GM18508 (cell line): ENCODE data around the gene LCN15.

Experiments
- ATAC-seq: cut with Tn5 transposase; IDR thresholded peaks from one replicate; pipeline ENCODE4 v1.9.1; 2021; ENCODE audit warnings: moderate number of reproducible peaks; ENCODE audit not compliant: insufficient read depth, unreplicated experiment

LCN15 gene

GRCh38 chr9:136743639-136744211 lies 20.6 kb downstream of the LCN15 start:
- ATAC-seq = no peak

- ATAC-seq = no peak
Observed at GRCh38 chr9:136742591-136743391, 21.5 kb downstream of the LCN15 start, which contains the start of gene LCN10. Gene LCN10 (minus strand): TSS chr9:136742940. CDS start chr9:136742903, 37 bp downstream.

DNA sequence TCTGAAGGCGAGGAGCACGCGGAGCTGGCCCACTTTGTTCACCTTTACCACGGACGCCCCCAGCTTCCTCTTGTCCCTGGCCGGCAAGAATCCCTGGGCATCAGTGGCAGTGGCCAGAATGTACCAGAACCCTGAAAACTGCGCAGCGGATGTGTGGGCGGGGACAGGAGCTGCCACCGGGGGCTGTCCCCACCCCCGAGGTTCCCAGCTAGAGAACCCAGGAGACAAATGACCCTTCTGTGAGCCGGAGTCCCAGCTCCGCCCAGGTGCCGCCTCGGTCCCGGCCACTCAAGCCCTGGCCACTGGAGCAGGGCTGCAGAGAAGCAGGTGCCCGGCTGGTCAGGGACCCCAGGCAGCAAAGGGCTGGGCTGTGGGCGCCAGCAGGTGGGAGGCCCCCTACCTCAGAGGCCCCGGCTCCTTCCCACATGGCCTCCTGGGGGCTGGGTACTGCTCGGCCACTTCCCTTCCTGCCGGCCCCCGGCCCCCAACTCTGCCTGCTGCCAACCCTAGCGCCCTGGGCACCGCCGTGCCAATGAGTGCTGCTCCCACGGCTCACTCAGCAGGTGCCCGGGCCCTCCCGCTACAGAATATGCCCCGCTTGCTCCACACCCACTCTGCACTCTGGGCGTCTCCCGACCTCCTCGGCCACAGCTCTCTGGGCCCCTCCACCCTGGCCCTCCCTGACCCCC lies 22.3 kb downstream of the LCN15 start:
- ATAC-seq = no peak

- no peak for ATAC-seq
Observed at GRCh38 chr9:136740971-136741882, 23.1 kb downstream of the LCN15 start.

- no peak for ATAC-seq
Observed at GRCh38 chr9:136740491-136740890, 23.8 kb downstream of the LCN15 start.

DNA sequence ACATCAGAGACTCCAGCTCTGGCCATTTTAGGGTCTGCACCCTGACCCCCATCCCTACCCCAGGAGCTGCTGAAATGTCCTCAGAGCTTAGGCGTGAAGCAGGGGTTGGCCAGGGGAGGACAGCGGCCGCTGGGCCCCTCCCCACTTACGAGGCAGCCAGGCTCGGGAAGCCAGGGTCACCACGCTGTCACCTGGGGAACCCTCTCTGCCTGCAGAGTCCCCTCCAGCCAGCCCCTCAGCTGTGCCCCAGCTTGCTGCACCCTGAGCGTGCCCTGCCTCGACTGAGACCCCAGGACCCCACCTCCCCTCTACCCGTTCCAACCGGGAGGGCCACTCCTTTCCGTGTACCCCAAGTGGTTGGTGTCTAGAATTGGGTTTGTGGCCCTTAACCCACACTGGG lies 24.2 kb downstream of the LCN15 start:
- no peak for ATAC-seq

GRCh38 chr9:136739509-136739908 lies 24.8 kb downstream of the LCN15 start:
- no peak for ATAC-seq

DNA sequence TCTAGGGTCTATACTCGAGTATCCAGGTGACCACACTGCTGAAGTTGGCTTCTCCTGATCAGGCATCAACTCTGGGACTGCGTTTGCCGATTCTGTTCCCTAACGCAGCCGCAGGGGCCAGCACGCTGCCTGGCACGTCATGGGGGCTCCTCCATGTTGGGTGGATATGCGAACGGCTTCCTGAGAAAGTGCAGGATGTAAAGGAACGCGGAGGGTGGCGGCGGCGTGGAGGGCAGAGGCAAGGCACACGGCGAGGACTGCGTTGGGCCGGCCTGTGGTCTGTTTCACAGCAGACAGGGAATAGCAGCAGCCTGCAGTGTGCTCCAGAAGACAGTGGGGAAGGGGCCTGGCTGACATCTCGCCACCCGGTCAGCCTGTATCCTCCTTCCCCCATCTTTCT lies 25.4 kb downstream of the LCN15 start:
- ATAC-seq = no peak

DNA sequence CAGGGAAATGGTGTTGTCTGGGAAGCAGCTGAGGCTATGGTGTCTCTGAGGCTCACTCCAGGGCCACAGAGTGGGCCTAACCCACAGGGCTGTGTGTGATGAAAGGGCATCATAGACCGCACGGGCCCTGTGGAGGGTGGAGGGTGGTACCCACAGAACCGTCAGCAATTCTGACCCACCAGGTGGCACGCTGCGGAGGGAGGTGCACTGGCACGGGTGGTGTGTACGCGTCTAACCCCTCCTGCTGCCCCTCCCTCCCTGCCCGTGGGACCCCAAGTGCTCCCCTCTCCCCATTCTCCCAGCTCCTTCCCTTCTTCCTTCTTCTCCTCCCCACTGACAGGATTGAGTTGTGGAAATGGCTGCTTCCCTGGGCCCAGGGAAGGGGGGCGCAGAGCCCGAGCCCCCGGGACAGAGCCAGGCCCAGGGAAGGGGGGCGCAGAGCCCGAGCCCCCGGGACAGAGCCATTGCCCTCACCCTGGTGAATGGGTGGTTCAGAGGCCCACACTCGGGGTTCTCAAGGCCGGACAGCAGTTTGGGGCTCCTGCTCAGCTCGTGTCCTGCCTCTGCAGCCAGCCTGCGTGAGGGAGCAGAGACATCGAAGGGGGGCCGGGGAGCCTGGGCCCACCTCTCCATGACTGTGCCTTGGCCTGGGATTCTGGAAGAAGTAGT lies 28.4 kb downstream of the LCN15 start:
- no peak for ATAC-seq

GRCh38 chr9:136734837-136735496 lies 29.4 kb downstream of the LCN15 start:
- ATAC-seq = no peak

DNA sequence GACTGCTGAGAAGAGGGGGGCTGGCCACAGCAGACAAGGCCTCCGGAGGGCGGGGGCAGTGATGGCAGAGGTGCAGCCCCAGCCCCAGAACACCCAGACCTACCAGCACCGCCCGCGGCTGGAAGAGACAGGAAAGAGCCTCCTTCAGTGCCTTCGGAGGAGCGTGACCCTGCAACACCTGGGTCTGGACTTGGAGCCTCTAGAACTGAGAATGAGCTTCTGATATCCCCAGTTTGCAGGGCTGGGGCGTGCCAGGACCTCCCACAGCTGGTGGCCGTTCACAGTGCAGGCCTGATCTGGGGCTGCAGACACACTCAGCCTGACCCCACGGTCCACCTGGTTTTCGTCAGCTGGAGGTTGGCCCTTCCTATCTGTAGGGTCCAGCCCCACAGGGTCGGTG lies 30.7 kb downstream of the LCN15 start:
- ATAC-seq = no peak

DNA sequence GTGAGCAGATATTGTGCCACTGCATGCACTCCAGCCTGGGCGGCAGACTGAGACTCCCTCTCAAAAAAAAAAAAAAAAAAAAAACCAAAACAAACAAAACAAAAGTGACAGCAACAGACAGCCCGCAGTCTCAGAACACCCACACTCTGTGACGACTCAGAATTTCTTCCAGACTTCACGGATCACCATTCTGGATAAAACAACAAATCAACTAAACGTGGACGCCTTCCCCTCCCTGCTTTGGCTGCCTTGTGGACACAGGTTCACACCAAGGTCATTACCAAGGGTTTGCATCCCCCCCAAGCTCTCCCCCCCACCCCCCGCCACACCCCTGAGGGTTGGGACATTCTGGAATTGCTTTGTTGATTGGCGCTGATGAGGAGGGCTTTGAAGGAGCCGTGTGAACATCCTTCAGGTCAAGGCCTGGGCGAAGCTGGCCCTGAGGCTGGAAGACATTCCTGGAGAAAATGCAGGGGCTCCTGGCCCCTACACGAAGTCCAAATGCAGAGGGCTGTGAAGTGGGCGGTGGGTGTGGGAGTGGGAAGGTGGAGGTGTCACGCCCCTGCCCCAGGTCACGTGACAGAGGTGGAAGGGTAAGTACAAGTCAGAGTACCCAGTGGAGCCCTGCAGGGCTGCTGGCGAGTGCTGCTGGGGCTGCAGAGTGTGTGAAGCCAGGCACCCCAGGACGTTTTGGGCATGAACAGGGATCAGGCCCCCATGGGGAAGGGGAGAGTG lies 31.7 kb downstream of the LCN15 start:
- ATAC-seq = no peak

GRCh38 chr9:136729926-136730325 lies 34.4 kb downstream of the LCN15 start:
- no peak for ATAC-seq

- ATAC-seq = no peak
Observed at GRCh38 chr9:136729144-136729543, 35.2 kb downstream of the LCN15 start.

GRCh38 chr9:136728548-136729123 lies 35.7 kb downstream of the LCN15 start:
- no peak for ATAC-seq

GRCh38 chr9:136728080-136728547 lies 36.2 kb downstream of the LCN15 start:
- no peak for ATAC-seq

DNA sequence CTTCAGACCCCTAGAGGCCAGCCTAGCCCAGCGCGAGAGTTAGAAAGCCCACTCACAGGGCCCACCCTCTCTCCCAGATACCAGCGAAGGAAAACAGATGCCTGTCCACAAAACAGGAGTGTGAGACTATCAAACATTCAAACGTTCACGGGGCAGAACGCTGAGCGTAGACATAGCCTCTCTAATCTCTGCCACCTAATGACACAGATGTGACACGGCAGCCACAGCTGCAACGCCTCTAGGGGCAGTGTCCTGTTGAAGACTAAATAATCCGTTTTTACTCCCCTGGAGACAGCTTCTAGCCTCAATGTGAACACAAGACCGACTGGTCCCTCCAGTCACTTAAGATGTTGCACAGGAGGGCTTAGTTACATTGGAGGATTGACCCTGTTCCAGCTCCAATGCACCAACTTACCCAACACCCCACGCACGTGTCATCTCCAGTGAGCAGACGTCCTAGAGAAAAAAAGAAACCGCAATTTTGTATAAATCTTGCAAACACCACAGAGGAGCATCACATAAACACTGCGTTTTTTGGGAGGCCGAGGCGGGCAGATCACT lies 37.6 kb downstream of the LCN15 start:
- ATAC-seq = no peak

GRCh38 chr9:136726118-136726517 lies 38.2 kb downstream of the LCN15 start:
- no peak for ATAC-seq
